Keratinocyte (primary cell): ENCODE measurements around the gene ANKMY2.

ENCODE experiments used
- EZH2 ChIP-seq: IDR thresholded peaks from one replicate; pipeline ENCODE4 v1.6.1; 2012; ENCODE audit warnings: inconsistent platforms, mild to moderate bottlenecking, low read length, moderate library complexity
- TF ChIP-seq, protein P1 (sequence below), 3 experiments: IDR thresholded peaks in 1 of 3; conservative IDR thresholded peaks in 1 of 3; optimal IDR thresholded peaks in 1 of 3; 2 replicates in 2 of 3; 3 replicates in 1 of 3; pipeline versions ENCODE3 to v1.5.1; 2011; ENCODE audit warnings: low read length in 3 of 3, mild to moderate bottlenecking in 3 of 3, moderate library complexity in 2 of 3, control low read depth in 1 of 3, inconsistent platforms in 1 of 3; ENCODE audit not compliant: insufficient read depth in 2 of 3; ENCODE audit errors: extremely low read depth in 1 of 3

DNA sequence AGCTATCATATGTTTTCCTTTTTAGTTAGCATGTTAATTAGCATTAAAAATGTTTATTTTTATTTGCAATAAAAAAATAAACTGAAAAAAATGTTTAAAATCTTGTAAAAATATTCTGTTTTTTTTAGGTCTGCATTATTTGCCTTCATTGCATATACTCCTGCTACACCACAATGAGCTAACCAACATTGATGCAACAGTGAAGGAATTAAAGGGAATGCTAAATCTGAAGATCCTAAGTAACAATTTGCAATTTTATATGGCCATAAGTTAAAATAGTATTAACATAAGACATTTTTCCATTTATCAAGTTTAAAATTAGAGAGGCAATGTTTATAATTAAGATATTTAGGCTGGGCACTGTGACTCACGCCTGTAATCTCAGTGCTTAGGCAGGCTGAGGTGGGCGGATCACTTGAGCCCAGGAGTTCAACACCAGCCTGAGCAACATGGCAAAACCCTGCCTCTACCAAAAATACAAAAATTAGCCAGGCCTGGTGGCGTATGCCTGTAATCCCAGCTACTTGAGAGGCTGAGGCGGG, 86.7 kb downstream of the ANKMY2 start:
- TF ChIP-seq, protein P1, sequence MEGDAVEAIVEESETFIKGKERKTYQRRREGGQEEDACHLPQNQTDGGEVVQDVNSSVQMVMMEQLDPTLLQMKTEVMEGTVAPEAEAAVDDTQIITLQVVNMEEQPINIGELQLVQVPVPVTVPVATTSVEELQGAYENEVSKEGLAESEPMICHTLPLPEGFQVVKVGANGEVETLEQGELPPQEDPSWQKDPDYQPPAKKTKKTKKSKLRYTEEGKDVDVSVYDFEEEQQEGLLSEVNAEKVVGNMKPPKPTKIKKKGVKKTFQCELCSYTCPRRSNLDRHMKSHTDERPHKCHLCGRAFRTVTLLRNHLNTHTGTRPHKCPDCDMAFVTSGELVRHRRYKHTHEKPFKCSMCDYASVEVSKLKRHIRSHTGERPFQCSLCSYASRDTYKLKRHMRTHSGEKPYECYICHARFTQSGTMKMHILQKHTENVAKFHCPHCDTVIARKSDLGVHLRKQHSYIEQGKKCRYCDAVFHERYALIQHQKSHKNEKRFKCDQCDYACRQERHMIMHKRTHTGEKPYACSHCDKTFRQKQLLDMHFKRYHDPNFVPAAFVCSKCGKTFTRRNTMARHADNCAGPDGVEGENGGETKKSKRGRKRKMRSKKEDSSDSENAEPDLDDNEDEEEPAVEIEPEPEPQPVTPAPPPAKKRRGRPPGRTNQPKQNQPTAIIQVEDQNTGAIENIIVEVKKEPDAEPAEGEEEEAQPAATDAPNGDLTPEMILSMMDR (optimal IDR thresholded peaks at IDR 0.05 in 1 of 3, IDR thresholded peaks at IDR 0.05 in 1 of 3, conservative IDR thresholded peaks at IDR 0.05 in 1 of 3; ENCODE audit: extremely low read depth in 1 of 3, insufficient read depth in 2 of 3, low read length in 3 of 3) = no peak
- no peak for TF ChIP-seq EZH2
